NCI-H526 (cell line): Measurements from ENCODE around the gene ACBD4.

ENCODE experiments used
- DNase-seq, 2 experiments: peaks; one replicate each; lab custom pipeline; 2025; lab: John Stamatoyannopoulos, UW

ACBD4 gene, protein sequence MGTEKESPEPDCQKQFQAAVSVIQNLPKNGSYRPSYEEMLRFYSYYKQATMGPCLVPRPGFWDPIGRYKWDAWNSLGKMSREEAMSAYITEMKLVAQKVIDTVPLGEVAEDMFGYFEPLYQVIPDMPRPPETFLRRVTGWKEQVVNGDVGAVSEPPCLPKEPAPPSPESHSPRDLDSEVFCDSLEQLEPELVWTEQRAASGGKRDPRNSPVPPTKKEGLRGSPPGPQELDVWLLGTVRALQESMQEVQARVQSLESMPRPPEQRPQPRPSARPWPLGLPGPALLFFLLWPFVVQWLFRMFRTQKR

DNA sequence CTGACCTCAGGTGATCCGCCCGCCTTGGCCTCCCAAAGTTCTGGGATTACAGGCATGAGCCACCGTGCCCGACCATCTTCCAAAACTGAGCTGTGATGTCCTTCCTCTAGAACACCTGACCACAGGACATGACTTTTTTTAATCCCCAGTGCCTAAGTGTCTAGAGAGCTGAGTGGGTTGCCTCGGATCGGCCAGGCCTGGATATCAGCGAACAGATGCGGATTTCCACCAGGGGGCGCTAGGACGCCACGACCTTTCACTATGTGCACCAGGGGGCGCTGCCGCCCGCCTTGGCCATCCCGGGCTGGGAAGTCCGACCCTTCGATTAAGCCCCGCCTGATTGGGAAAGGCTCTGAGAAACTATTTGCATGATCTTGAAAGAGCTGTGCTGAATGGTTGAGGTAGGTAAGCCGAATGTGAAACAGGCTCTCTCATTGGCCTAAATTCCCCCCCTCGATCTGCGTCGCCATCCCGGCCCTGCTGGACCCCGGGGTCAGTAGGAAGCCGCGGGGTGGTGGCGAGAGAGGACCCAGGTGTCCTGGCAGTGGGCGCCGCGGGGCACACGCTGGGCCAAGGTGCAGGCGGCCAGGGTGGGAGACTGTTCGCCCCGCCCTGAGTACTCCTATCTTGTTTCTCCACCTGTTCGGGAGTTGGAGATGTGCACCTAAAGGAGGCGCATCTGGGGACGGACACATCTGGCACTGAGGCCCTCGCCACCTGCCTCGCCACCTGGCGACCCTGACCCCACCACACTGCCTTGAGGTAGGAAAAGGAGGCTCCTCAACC is at the start of gene ACBD4:
ACBD4 (plus strand) TSS at position 496 of the 786 bp plus-strand sequence. CDS start 458 bp downstream, outside the sequence.
- DNase-seq = peak; percentile 98 to 99

GRCh38 chr17:45086391-45086790 is 49.1 kb upstream of the ACBD4 start:
- DNase-seq = no peak

DNA sequence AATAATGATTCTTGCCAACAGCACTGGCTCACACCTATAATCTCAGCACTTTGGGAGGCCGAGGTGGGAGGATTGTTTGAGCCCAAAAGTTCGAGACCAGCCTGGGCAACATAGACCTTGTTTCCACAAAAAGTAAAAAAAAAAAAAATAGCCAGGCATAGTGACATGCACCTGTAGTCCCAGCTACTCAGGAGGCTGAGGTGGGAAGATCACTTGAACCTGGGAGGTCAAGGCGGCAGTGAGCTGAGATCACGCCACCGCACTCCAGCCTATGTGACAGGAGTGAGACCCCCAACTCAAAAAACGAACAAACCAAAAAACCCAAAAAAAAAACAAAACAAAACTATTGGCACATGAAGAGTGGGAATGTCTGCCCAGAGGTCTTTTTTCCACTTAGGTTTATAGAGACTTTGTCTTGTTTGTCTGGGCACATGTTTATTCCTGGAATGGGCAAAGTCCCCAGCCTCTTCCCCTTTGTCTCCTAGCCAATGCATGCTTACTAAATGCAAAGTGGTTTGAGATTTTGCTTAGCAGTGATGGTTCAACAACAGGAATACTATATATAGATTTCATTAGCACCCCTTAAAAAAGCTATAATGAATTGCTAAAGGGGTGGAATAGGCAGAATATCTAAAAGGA is 48.5 kb upstream of the ACBD4 start:
- DNase-seq = no peak

- DNase-seq = no peak
Measured at GRCh38 chr17:45087504-45087975, 47.9 kb upstream of the ACBD4 start.

DNA sequence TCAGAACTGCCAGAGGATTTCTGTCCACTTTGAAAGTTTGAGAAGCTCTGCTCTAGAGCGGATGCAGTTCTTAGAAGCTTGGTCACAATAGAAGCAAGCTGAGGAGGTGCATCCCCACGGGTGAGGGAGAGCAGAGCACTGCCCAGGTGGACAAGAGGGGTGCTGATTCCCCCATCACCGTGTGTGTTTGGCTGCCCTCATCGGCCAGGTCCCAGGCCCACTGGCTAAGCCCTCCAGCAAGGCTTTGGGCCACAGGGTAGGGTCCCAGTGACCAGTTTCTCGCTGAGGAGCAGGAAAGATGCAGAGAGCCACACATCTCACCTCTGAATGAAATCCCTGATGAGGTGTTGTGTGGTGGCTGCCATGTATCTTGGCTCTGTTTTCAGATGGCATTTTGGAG is 47.5 kb upstream of the ACBD4 start:
- DNase-seq = no peak

DNA sequence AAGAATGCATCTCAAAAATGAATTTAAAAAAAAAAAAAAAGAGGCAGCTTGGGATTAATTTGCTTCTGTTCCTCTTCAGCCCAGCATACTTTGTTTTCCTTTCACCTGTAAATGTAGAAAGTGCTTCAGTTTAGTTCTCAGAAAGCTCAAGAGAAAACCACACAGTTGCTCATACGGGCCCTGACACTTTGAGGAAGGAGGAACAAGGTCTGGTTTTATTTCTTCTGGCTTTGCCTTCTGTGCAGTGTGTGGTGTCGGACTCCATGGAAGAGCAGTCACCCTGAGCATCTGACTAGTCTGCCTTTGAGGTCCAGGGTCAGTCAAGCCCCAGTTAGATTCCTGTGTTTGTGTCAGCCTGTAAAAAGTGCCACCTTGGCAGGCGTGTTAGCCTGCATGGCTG is 46.7 kb upstream of the ACBD4 start:
- no peak for DNase-seq

GRCh38 chr17:45090711-45091110 is 44.8 kb upstream of the ACBD4 start:
- DNase-seq = no peak

DNA sequence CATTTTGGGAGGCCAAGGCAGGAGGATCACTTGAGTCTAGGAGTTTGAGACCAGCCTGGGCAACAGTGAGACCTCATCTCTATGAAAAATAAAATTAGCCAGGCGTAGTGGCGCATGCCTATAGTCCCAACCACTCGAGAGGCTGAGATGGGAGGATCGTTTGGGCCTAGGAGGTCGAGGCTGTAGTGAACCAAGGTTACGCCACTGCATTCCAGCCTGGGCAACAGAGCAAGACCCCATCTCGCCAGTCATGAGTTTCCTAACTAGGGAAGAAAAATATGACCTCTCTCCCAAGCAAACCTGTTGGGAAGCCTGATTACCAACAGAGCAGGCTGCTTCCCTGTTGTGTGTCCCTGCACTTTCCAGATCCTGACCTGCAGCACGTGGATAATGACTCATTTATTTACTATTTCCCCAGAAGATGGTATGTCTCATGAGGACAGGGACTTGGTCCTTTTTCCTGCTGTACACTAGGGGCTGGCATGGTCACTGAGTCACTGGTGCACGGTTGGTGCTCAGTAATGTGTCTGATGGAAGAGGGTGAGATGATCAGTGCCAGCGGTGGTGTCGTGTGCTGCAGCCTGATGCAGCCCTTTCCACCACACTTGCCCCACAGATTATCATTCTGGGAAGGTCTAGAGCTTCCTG is 43.6 kb upstream of the ACBD4 start:
- DNase-seq = no peak

DNA sequence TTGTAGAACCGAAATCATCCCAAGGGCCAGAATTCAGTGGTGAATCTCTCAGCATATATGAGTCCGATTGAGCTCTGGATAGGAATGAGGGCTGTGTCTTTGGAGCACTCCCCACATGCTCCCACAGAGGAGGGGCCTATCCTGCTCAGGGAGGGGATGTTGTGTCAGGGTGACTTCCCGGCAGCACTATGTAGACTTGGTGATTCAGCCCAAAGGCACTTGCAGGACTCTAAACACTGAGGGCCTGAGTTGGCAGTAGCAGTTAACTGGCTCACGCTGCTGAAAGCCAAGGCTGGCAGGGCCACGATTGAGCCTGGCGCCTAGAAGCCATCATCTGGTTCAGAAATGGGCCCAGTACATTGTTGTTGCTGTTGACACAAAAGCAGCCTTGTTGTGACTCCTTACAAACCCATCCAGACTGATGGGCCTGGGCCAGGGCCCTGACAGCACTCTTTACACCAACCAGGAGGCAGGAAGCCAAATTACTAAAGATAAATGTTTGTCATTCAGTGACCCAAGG is 42.5 kb upstream of the ACBD4 start:
- no peak for DNase-seq

- no peak for DNase-seq
Measured at GRCh38 chr17:45093444-45094110, 41.9 kb upstream of the ACBD4 start.

DNA sequence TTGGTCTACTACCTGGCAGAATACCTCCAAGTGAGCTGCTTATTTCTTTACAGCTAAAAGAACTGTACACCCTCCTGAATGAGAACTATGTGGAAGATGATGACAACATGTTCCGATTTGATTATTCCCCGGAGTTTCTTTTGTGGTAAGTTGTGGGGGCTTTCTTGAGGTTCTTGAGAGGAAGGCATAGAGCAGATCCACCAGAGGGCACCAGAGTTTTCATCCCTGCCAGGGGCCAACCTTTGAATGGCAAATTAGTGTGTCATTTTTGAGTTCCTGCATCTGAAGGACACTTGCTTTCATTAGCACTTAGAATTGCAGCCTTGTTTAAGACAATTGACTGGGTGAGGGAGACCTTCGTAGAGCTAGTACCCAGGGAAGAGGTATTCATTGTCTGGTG is 39.3 kb upstream of the ACBD4 start:
- DNase-seq = peak in 1 of 2 experiments; percentile 22

- no peak for DNase-seq
Measured at GRCh38 chr17:45096926-45097325, 38.6 kb upstream of the ACBD4 start.

GRCh38 chr17:45098081-45098868 is 37.2 kb upstream of the ACBD4 start:
- DNase-seq = no peak

GRCh38 chr17:45098869-45099616 is 36.4 kb upstream of the ACBD4 start:
- peak; percentile 38 to 91 for DNase-seq

DNA sequence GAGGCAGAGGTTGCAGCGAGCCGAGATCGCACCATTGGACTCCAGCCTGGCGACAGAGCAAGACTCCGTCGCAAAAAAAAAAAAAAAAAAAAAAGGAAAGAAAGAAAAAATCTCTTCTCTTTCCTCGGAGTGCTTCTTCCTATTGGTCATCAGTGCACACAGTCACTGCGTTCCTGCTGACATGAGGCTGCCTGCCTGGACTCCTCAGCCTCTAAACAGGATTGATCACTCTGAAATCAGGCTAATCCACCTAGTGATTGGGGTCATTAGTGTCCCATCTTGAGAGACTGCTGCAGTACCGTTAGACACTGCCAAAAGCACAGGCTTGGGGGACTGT is 34.0 kb upstream of the ACBD4 start:
- no peak for DNase-seq

DNA sequence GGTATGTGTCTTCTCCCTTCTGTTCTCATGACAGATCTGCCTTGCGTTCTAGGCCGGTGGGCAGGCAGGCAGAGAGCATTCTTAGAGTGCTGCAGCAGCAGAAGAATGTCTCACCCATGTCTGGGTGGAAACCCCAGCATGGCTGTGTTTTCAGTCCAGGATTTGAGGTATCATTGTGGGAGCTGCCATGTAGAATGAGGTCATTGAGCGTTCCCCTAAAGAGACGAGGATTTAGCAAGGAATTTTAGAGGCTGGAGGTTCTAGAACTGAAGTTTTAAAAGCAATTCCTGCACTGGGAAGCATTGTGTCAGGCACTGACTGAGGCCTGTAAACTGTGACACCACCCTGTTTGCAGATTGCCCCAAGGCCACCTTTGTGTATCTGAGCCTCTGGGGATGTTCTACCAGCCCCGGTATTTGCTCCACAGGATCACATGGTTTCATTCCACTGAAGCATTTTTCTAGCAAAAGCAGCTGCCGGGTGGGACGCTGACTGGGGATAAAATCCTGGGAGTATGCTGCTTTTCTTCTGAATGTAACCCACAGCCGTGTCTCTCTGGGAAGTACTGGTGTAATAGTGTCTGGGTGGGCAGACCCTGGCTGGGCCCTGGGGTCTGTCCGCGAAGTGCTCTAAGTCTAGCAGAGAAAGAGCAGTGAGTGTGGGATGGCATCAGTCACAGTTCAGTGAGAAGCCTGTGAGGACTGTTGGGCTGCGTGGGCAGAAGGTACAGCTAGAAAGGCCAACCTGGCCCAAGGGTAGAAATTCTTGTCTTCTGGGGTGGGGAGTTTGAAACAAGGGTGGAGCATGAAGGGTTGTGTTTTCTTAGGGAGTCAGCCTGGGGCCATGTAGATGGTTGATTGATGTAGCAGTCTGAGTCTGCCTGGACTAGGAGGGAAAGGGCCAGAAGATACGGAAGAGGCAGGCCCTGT is 33.3 kb upstream of the ACBD4 start:
- DNase-seq = no peak

GRCh38 chr17:45102856-45103255 is 32.6 kb upstream of the ACBD4 start:
- no peak for DNase-seq

DNA sequence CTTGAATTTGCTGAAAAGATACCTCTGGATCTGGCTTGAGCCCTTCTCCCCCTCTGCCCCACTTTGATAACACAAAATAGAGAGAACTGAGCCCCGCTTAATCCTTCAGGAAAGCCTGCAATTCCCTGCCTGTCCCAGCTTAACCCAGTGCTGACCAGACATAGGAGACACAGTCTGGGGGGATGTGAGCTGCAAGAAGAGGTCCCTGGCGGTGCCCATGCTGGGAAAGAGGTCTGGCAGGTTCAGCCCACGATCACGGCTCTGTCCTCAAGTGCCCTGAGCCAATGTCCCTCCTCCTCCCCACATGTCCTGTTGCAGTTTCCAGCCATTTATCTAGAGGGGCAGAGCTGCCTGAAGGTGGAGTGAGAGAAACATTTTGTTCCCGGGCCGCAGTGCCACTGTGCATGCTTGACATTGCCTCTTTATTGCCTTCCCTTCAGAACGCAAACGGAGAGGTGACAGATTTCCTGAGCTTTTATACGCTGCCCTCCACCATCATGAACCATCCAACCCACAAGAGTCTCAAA is 32.2 kb upstream of the ACBD4 start:
- DNase-seq = no peak

DNA sequence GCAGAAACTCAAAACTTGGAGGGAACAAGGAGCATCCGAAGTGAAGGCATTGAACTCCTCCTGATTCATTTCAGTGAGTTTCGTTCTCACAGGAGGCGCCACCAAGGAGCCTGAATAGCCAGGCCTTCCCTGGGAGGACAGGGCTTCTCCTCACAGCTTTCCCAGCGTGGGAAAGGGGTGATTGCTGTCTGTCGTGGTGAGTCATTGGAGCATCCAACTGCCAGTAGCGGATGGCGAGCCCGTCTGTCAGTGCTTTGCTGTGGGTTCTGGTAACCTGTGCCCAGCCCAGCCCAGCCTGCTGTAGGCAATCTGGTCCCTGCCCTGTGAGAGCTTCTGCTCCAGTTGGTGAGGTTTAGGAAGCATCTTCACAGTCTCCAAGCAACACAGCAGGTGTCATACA is 31.5 kb upstream of the ACBD4 start:
- DNase-seq = no peak
